ENCODE results near the gene SPO11. TPM values are rescaled to one million over a fixed set of nuclear protein-coding genes. Genes with fewer than 3 reads are reported as not detected.

The SPO11 gene
- total RNA-seq, 4 donors from 2014 or later, result not detected

DNA sequence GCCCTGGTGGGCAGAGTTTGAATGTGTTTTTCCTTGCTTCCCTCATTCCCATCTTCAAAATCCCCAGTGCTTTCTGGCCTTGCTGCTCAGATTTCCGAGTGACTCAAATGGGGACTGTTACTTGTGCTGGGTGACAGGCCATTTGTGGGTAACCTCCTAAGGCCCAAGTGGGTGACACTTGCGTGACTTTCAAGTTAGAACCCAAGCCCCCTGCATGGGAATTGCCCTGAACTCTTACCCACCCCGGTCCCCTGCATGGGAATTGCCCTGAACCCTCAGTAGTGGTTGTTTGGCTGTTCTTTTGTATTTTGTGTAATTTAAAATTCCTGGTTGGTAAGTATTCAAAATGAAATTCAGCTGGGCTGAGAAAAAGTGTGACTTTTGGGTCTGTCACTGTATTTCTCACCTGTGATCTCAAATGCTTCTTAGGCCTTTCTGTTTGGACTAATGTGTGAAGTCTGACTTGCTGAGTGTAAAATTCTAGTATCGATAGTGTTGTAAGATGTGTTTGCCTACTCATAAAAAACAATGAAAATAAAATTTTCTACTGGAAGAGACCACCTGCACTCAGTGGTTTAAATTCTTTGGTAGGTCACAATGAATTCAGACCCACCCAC, 49.2 kb downstream of the SPO11 start:
- TF ChIP-seq POLR2A (IDR thresholded peaks at IDR 0.05; ENCODE audit: low read depth) (no peak), EP300 (IDR thresholded peaks at IDR 0.05) (no peak), POLR2AphosphoS5 (IDR thresholded peaks at IDR 0.05) (no peak), CTCF (IDR thresholded peaks at IDR 0.05) (no peak)
- H3K4me3 ChIP-seq, result no peak overlapping the region
- DNase-seq (ENCODE audit: extremely low spot score), result no peak
- intact Hi-C loops (cut with DNase I), result no loop called here
- no peaks in the 10 kb centered on the region for H3K9me3 ChIP-seq
- WGBS, result 89% methylated on average over 4 of the region's 4 CpGs
- no peaks in the 10 kb centered on the region for H3K27me3 ChIP-seq
- peaks cover 3 to 15% (median 10%) of the 10 kb centered on the region in 4 donors for H3K4me1 ChIP-seq
- no peak overlapping the region for H3K27ac ChIP-seq (replicated peaks in 1 of 4)
- peaks cover 43 to 75% (median 65%) of the 10 kb centered on the region in 4 donors for H3K36me3 ChIP-seq

DNA sequence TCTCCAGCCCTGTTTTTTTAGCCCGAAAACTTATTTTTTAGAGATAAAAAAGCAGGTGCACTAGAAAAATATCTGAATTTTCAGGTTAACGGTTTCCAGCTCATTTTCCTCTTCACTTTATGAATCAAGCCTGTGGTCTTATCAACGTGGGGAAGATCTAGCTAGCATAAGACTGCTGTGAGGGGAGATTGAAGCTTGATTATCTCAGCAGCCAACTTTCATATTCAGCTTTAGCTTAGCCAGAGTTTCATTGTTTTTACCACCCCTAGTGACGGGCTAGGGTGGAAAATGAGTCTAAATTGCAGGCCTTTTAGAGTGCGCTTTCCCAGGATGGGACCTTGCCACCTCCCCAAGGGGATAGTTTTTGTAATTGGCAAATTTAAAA, 49.7 kb downstream of the SPO11 start:
- Histone ChIP-seq H3K27ac (replicated peaks in 1 of 4) (no peak overlapping the region), H3K4me1 (peaks cover under 1 to 14% (median 8%) of the 10 kb centered on the region in 4 donors), H3K36me3 (peaks cover 38 to 74% (median 60%) of the 10 kb centered on the region in 4 donors), H3K4me3 (no peak overlapping the region), H3K9me3 (no peaks in the 10 kb centered on the region), H3K27me3 (no peaks in the 10 kb centered on the region)
- no peak for DNase-seq (ENCODE audit: extremely low spot score)
- intact Hi-C loops (cut with DNase I), result no loop called here
- WGBS, result 79% methylated on average over 5 of the region's 5 CpGs
- no peak for TF ChIP-seq EP300 (IDR thresholded peaks at IDR 0.05)
- TF ChIP-seq CTCF (IDR thresholded peaks at IDR 0.05), result no peak
- TF ChIP-seq POLR2AphosphoS5 (IDR thresholded peaks at IDR 0.05), result no peak
- TF ChIP-seq POLR2A (IDR thresholded peaks at IDR 0.05; ENCODE audit: low read depth), result no peak

DNA sequence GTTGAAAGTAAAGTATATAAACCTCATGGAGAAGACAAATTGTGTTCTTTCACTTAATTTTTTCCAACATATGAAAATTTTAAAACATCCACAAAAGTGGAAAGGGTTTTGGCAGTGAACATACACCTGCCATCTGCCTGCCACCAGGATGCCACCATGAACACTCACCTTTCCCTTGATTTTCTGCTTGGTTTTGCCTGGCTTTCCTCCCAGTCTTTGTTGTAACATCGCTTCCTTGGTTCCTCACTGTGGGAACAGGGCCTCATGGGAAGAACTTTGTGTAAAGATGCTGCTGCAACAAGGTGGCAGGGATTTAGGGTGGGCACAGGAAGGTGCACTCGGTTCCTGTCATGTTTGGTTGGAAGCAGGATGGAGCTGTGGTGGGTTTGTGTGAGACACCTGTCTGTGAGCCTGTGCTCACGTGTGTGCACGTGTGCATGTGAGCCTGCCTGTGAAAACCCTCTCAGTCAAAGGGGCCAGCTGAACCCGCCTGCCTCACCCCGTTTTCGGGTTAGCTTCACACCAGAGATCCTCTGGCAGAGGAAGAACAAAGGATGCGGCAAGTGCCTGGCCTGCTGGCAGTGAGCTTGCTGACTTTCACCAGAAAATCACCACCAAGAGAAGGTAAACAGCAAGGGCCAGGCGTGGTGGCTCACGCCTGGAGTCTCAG, 50.6 kb downstream of the SPO11 start:
- no peak for DNase-seq (ENCODE audit: extremely low spot score)
- WGBS, result 88% methylated on average over 7 of the region's 10 CpGs
- Histone ChIP-seq H3K9me3 (no peaks in the 10 kb centered on the region), H3K27me3 (no peaks in the 10 kb centered on the region), H3K4me1 (peaks cover 0 to 14% (median 5%) of the 10 kb centered on the region in 4 donors), H3K4me3 (no peak overlapping the region), H3K27ac (replicated peaks in 1 of 4) (no peak overlapping the region), H3K36me3 (peaks cover 28 to 74% (median 54%) of the 10 kb centered on the region in 4 donors)
- intact Hi-C loops (cut with DNase I), result loop anchor here (5.0 to 10.0 kb wide), 2 partner anchors 212 to 825 kb away; no protein-coding TSS in a partner anchor
- TF ChIP-seq POLR2AphosphoS5 (IDR thresholded peaks at IDR 0.05), result no peak
- TF ChIP-seq EP300 (IDR thresholded peaks at IDR 0.05), result no peak
- no peak for TF ChIP-seq CTCF (IDR thresholded peaks at IDR 0.05)
- no peak for TF ChIP-seq POLR2A (IDR thresholded peaks at IDR 0.05; ENCODE audit: low read depth)

DNA sequence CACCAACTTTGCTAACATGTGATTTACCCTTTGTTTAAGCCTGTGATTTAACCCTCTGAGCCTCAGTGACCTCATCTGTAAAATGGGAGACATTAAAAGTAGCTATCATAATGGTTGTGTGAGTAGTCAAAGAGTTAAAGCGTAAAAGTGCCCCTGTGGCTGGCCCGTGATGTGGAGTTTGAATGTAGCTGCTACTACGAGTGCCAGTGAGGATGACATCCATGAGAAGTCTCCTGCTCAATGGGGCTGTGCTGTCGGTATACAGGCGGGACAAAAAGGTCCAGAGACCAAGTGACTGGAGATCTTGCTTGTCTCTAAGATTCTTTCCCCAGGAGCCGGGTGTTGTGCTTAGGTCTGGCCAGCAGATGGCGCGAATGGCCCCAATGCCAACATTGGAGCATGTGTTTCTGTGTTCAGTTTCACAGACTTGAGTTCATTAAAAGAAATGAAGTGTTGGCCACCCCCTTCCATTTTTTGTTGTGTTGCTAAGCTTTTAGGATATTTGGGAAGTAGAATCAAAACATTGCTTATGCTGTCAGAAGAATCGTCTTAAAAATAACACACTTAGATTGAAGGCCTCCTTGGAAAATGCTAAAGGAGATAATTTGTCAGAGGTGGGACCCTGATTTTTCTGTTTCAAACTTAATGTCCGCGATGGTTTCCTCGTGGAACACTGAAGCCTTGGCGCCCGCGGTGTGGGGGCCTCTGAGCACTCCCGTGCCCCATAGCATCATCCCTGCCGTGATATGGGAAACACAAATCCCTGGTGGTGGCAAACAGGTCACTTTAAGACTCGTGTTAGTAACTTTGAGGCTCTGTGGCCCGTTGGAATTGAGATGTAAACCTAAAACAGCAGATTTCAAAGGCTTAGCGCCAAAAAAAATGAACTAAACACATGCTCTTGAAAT, 52.2 kb downstream of the SPO11 start:
- Histone ChIP-seq H3K4me3 (no peak overlapping the region), H3K4me1 (peaks cover 0 to 14% (median 6%) of the 10 kb centered on the region in 4 donors), H3K27me3 (no peaks in the 10 kb centered on the region), H3K36me3 (peaks cover 22 to 60% (median 44%) of the 10 kb centered on the region in 4 donors), H3K9me3 (no peaks in the 10 kb centered on the region), H3K27ac (replicated peaks in 1 of 4) (peak overlapping the region; percentile 15 to 55 (median 40))
- peak; percentile 95 for DNase-seq (ENCODE audit: extremely low spot score)
- WGBS, result 42% methylated on average over 20 of the region's 20 CpGs
- intact Hi-C loops (cut with DNase I), result loop anchor here (1.0 to 10.0 kb wide), 3 partner anchors 113 to 823 kb away; no protein-coding TSS in a partner anchor
- TF ChIP-seq CTCF (IDR thresholded peaks at IDR 0.05), result peak; percentile 95 to 96 (median 95)
- peak in 1 of 2 donors; percentile 66 for TF ChIP-seq POLR2AphosphoS5 (IDR thresholded peaks at IDR 0.05)
- no peak for TF ChIP-seq EP300 (IDR thresholded peaks at IDR 0.05)

All from esophagus muscularis mucosa (tissue), 4 donors.